H1 (cell line): Measurements from ENCODE around the gene S100PBP.

Experiments used
- BRCA1 ChIP-seq: IDR thresholded peaks from 2 replicates; pipeline ENCODE4 v1.6.1; 2012; ENCODE audit warnings: low read depth, low read length, improper control_type of control experiment
- CHD2 ChIP-seq: IDR thresholded peaks from 2 replicates; pipeline ENCODE4 v1.6.1; 2012; ENCODE audit warnings: low read length, improper control_type of control experiment
- EP300 ChIP-seq, 2 experiments: IDR thresholded peaks; 1 replicate in 1 of 2; 2 replicates in 1 of 2; pipeline ENCODE4 v1.6.1; 2011 to 2012; ENCODE audit warnings: low read depth in 2 of 2, low read length in 2 of 2, mild to moderate bottlenecking in 2 of 2, borderline replicate concordance in 1 of 2, inconsistent platforms in 1 of 2, moderate library complexity in 1 of 2
- EZH2 ChIP-seq: fragments of 200-600 bp; sonication (generic); IDR thresholded peaks from 2 replicates; pipeline ENCODE4 v1.7.1; 2012; ENCODE audit warnings: low read depth, mild to moderate bottlenecking, moderate library complexity, low read length, inconsistent platforms; ENCODE audit not compliant: severe bottlenecking
- JUN ChIP-seq: IDR thresholded peaks from 2 replicates; pipeline ENCODE4 v1.6.1; 2011; ENCODE audit warnings: low read depth, mild to moderate bottlenecking, improper control_type of control experiment, low read length
- KDM1A ChIP-seq: fragments of 200-600, 300-600 bp; sonication (generic); IDR thresholded peaks from 2 replicates; pipeline ENCODE4 v1.7.1; 2016; ENCODE audit warnings: mild to moderate bottlenecking, low read length, borderline replicate concordance
- NRF1 ChIP-seq: IDR thresholded peaks from 2 replicates; pipeline ENCODE4 v1.6.1; 2011; ENCODE audit warnings: mild to moderate bottlenecking, low read depth, low read length, improper control_type of control experiment
- TBP ChIP-seq: IDR thresholded peaks from 2 replicates; pipeline ENCODE4 v1.6.1; 2011; ENCODE audit warnings: low read depth, low read length, improper control_type of control experiment
- TEAD4 ChIP-seq: IDR thresholded peaks from 2 replicates; pipeline ENCODE4 v1.6.1; 2012; ENCODE audit warnings: low read depth, low read length, inconsistent platforms, mixed read lengths
- TF ChIP-seq, protein P1 (sequence below), 3 experiments: IDR thresholded peaks; 1 replicate in 2 of 3; 2 replicates in 1 of 3; pipeline versions ENCODE4 v1.5.1 to v1.6.1; 2011; ENCODE audit warnings: low read length in 3 of 3, mild to moderate bottlenecking in 3 of 3, inconsistent platforms in 2 of 3, low read depth in 1 of 3, moderate library complexity in 1 of 3; ENCODE audit not compliant: insufficient read depth in 1 of 3; ENCODE audit errors: control extremely low read depth in 1 of 3
- TF ChIP-seq, protein P2 (sequence below): IDR thresholded peaks from 2 replicates; pipeline ENCODE4 v1.6.1; 2011; ENCODE audit warnings: low read depth, mild to moderate bottlenecking, low read length; ENCODE audit not compliant: insufficient read depth

DNA sequence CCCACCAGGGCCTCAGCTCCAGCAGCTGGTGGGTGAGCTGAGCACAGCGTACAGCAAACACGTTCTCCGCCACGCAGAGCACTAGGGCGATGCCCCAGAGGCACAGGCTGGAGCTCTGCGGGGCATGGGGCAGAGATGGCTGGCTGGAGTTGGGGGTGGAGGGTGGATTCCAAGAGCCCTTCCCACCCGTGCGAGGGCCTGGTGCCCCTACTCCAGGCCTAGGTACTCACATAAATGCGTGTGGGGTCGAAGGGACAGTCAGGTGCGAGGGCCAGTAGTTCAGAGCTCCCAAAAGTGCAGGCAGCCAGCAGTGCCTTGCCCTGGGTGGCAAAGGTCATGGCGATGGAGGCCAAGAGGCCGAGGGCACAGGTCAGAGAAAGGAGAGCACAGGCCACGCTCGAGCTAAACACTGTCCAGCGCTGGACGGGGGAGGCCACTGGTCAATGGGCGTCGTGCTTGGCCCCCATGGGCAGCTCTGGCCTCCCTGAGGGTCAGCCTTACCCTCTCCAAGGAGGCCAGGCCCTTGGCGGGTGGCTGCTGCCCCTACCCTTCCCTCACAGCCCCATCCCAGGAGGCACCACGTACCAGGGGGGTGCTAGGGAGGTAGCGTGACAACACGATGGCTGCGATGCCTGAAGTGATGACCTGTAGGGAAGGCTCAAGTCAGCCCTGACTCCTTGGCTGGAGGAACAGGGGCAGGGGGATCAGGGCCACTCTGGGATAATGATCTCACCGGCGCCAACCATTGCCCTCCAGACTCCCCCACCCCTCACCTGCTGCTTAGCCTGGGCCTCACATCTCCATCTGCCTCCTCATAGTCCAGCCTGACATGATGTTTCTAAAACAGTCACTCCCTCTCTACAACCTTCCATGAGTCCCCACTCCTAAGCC, 78.1 kb downstream of the S100PBP start:
- TF ChIP-seq CHD2 (no peak), TEAD4 (no peak), EZH2 (no peak), TBP (no peak), EP300 (IDR thresholded peaks at IDR 0.05; ENCODE audit: borderline replicate concordance in 1 of 2, low read depth in 2 of 2, low read length in 2 of 2) (no peak), NRF1 (no peak), KDM1A (no peak), JUN (no peak), BRCA1 (no peak)
- TF ChIP-seq, protein P1, sequence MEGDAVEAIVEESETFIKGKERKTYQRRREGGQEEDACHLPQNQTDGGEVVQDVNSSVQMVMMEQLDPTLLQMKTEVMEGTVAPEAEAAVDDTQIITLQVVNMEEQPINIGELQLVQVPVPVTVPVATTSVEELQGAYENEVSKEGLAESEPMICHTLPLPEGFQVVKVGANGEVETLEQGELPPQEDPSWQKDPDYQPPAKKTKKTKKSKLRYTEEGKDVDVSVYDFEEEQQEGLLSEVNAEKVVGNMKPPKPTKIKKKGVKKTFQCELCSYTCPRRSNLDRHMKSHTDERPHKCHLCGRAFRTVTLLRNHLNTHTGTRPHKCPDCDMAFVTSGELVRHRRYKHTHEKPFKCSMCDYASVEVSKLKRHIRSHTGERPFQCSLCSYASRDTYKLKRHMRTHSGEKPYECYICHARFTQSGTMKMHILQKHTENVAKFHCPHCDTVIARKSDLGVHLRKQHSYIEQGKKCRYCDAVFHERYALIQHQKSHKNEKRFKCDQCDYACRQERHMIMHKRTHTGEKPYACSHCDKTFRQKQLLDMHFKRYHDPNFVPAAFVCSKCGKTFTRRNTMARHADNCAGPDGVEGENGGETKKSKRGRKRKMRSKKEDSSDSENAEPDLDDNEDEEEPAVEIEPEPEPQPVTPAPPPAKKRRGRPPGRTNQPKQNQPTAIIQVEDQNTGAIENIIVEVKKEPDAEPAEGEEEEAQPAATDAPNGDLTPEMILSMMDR (IDR thresholded peaks at IDR 0.05; ENCODE audit: control extremely low read depth in 1 of 3, insufficient read depth in 1 of 3, low read depth in 1 of 3, low read length in 3 of 3): no peak
- TF ChIP-seq, protein P2, sequence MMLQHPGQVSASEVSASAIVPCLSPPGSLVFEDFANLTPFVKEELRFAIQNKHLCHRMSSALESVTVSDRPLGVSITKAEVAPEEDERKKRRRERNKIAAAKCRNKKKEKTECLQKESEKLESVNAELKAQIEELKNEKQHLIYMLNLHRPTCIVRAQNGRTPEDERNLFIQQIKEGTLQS: no peak
